Small intestine (tissue), 7 donors: ENCODE results near the gene B3GLCT. TPM values are rescaled to one million over a fixed set of nuclear protein-coding genes. Genes with fewer than 3 reads are reported as not detected.
"Not testable (repeated sequence)": the region's sequence is repeated elsewhere in the genome, so short reads cannot be mapped to it uniquely, and the experiment has no call there.

Experiments
- DNase-seq, 2 donors: peaks; one replicate each; pipeline versions ENCODE4 v3.0.0 to v3.0.0-alpha.2; 2013
- FAIRE-seq: peaks from 2 replicates; lab custom pipeline; 2012; peaks lifted over from hg19 to GRCh38; lab: Jason Lieb, UNC
- H3K27ac ChIP-seq, 3 donors: one replicate each; pipeline ENCODE4 v1.5.1; 2013; ENCODE audit warnings: low read length in 2 of 3, mild to moderate bottlenecking in 2 of 3, control low read depth in 1 of 3, inconsistent platforms in 1 of 3, low read depth in 1 of 3, moderate library complexity in 1 of 3
- H3K27me3 ChIP-seq, 3 donors: one replicate each; pipeline ENCODE4 v1.6.1; 2013; ENCODE audit warnings: low read length in 3 of 3, inconsistent platforms in 1 of 3; ENCODE audit not compliant: control insufficient read depth in 3 of 3, insufficient read depth in 3 of 3
- H3K36me3 ChIP-seq, 3 donors: one replicate each; pipeline ENCODE4 v1.6.1; 2013; ENCODE audit warnings: low read length in 3 of 3, inconsistent platforms in 1 of 3, low read depth in 1 of 3, mild to moderate bottlenecking in 1 of 3, moderate library complexity in 1 of 3; ENCODE audit not compliant: control insufficient read depth in 3 of 3, insufficient read depth in 2 of 3
- H3K4me1 ChIP-seq, 3 donors: one replicate each; pipeline ENCODE4 v1.6.1; 2013; ENCODE audit warnings: low read length in 2 of 3, inconsistent platforms in 1 of 3, low read depth in 1 of 3, mild to moderate bottlenecking in 1 of 3, moderate library complexity in 1 of 3; ENCODE audit not compliant: control insufficient read depth in 3 of 3, insufficient read depth in 2 of 3
- H3K4me3 ChIP-seq, 3 donors: one replicate each; pipeline ENCODE4 v1.5.1; 2013; ENCODE audit warnings: low read length in 3 of 3, control low read depth in 1 of 3, inconsistent platforms in 1 of 3, low read depth in 1 of 3, mild to moderate bottlenecking in 1 of 3, moderate library complexity in 1 of 3
- H3K9me3 ChIP-seq, 2 donors: one replicate each; pipeline ENCODE4 v1.6.1; 2013; ENCODE audit warnings: low read depth in 1 of 2, low read length in 1 of 2; ENCODE audit not compliant: control insufficient read depth in 2 of 2, insufficient read depth in 1 of 2
- WGBS, 3 donors: extraction: QIAGEN DNeasy Blood & Tissue Kit; methylation state at CpG; one replicate each; pipeline ENCODE4 v1.1.7; 2013; 5-methylcytosine and 5-hydroxymethylcytosine counted together
- polyA plus RNA-seq, 4 donors: library from polyadenylated mRNA; stranded (reverse) in 3 of 4; unstranded in 1 of 4; fragments of 200-250 nt in 3 of 4; fragments of 120-200 nt in 1 of 4; gene quantifications; one replicate each; pipeline versions ENCODE4 v1.2.1 to v1.2.3, GENCODE V29; 2013
- donor health status: healthy with polysubstance abuse.
- donor health status: control.
- donor health status: control.
- donor health status: Bipolar disorder and iron deficiency.
- donor health status: healthy.

The B3GLCT gene
- polyA plus RNA-seq, 4 donors: 1.6 to 6.1 (median 1.9) TPM

DNA sequence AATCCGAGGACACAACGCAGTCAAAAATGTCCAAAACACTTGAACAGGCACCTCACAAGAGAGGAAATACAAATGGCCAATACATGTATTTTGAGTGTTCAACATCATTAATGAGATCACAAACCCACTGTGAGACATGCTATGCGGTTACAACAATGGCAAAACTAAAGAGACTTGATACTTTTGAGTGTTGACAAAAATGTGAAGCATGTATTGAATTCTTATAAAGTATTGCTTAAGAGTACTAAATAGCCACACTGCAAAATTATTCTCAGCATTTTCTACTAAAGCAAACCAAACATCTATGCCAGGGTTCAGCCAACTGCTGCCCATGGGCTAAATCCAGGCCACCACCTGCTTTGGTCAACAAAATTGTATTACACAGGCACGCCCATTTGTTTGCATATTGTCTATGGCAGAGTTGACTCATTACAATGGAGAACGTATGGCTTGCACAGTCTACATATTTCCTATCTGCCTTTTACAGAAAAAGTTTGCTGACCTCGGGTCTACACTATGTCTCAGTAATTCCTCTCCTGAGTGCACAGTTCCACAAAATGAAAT lies 135.3 kb downstream of the B3GLCT start:
- H3K27me3 ChIP-seq: no peaks in the 10 kb centered on the region
- 76 to 84% (median 84%) methylated on average over 6 of the region's 6 CpGs for WGBS, 3 donors
- H3K4me1 ChIP-seq: no peaks in the 10 kb centered on the region
- FAIRE-seq (no peak), DNase-seq (peak in 1 of 2 donors; percentile 5)
- H3K36me3 ChIP-seq: no peaks in the 10 kb centered on the region
- H3K4me3 ChIP-seq: no peak overlapping the region
- no peaks in the 10 kb centered on the region for H3K9me3 ChIP-seq
- H3K27ac ChIP-seq: no peak overlapping the region

DNA sequence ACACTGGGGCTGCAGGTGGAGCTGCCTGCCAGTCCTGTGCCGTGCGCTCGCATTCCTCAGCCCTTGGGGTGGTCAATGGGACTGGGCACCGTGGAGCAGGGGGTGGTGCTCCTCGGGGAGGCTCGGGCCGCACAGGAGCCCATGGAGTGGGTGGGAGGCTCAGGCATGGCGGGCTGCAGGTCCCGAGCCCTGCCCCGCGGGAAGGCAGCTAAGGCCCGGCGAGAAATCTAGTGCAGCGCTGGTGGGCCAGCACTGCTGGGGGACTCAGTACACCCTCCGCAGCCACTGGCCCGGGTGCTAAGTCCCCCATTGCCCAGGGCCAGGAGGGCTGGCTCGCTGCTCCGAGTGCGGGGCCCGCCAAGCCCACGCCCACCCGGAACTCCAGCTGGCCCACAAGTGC lies 139.8 kb downstream of the B3GLCT start:
- not testable (repeated sequence) for H3K27me3 ChIP-seq, H3K9me3 ChIP-seq, FAIRE-seq, H3K36me3 ChIP-seq, H3K4me1 ChIP-seq, H3K27ac ChIP-seq, DNase-seq, H3K4me3 ChIP-seq
- 83 to 91% (median 86%) methylated on average over 8 to 22 of the region's 22 CpGs for WGBS, 3 donors

DNA sequence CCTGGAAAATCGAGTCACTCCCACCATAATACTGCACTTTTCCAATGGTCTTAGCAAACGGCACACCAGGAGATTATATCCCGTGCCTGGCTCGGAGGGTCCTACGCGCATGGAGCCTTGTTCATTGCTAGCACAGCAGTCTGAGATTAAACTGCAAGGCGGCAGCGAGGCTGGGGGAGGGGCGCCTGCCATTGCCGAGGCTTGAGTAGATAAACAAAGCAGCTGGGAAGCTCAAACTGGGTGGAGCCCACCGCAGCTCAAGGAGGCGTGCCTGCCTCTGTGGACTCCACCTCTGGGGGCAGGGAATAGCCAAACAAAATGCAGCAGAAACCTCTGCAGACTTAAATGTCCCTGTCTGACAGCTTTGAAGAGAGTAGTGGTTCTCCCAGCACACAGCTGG lies 141.1 kb downstream of the B3GLCT start:
- not testable (repeated sequence) for H3K27ac ChIP-seq, H3K9me3 ChIP-seq, H3K36me3 ChIP-seq, DNase-seq, H3K27me3 ChIP-seq, FAIRE-seq, H3K4me1 ChIP-seq, H3K4me3 ChIP-seq
- 80 to 85% (median 83%) methylated on average over 12 of the region's 12 CpGs for WGBS, 3 donors

- WGBS, 3 donors: 83 to 89% (median 87%) methylated on average over 2 of the region's 2 CpGs
- H3K4me3 ChIP-seq: no peak overlapping the region
- no peak for FAIRE-seq
Observed at GRCh38 chr13:31346891-31347290, 147.1 kb downstream of the B3GLCT start.

GRCh38 chr13:31349156-31349555 lies 149.4 kb downstream of the B3GLCT start:
- no peak overlapping the region for H3K27ac ChIP-seq
- FAIRE-seq: no peak
- peaks cover 0 to 9% (median 0%) of the 10 kb centered on the region in 3 donors for H3K27me3 ChIP-seq
- no peaks in the 10 kb centered on the region for H3K4me1 ChIP-seq
- H3K9me3 ChIP-seq: no peaks in the 10 kb centered on the region
- DNase-seq: no peak
- 75 to 87% (median 83%) methylated on average over 4 of the region's 4 CpGs for WGBS, 3 donors
- no peaks in the 10 kb centered on the region for H3K36me3 ChIP-seq
- H3K4me3 ChIP-seq: no peak overlapping the region

More at GRCh38 chr13:31346891-31347290, 147.1 kb downstream of the B3GLCT start:
- no peak for DNase-seq
- no peaks in the 10 kb centered on the region for H3K36me3 ChIP-seq
- H3K27me3 ChIP-seq: peaks cover 0 to 5% (median 0%) of the 10 kb centered on the region in 3 donors
- H3K27ac ChIP-seq: no peak overlapping the region
- H3K9me3 ChIP-seq: no peaks in the 10 kb centered on the region
- no peaks in the 10 kb centered on the region for H3K4me1 ChIP-seq

DNA sequence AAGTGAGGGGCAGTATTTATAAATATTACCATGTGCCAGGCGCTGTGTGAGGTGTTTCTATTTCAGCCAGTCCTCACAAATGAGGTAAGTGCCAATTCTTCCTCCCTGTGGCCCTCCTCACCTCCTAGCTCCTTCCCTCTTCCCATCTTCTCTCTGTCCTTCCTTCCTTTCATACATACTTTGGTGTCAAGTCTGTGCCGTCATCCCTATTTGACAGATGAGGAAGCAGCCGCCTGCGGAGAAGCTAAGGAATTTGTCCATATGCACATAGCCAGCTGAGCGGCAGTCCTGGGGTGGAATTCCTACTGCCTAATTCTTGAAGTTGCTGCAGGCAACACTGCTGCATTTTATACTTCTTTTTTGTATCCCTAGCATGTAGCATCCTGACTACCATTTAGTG lies 150.8 kb downstream of the B3GLCT start:
- no peak overlapping the region for H3K27ac ChIP-seq
- WGBS, 3 donors: 58 to 75% (median 73%) methylated on average over 5 of the region's 5 CpGs
- FAIRE-seq: no peak
- H3K4me1 ChIP-seq: no peaks in the 10 kb centered on the region
- peaks cover 0 to 9% (median 0%) of the 10 kb centered on the region in 3 donors for H3K27me3 ChIP-seq
- DNase-seq: no peak
- H3K9me3 ChIP-seq: peaks cover 0 to 7% of the 10 kb centered on the region in 2 donors
- H3K36me3 ChIP-seq: no peaks in the 10 kb centered on the region
- no peak overlapping the region for H3K4me3 ChIP-seq

- H3K27me3 ChIP-seq: peaks cover 0 to 9% (median 0%) of the 10 kb centered on the region in 3 donors
- H3K4me3 ChIP-seq: no peak overlapping the region
- FAIRE-seq: no peak
- no peaks in the 10 kb centered on the region for H3K4me1 ChIP-seq
- peaks cover 0 to 8% of the 10 kb centered on the region in 2 donors for H3K9me3 ChIP-seq
- WGBS, 3 donors: 58 to 69% (median 61%) methylated on average over 2 of the region's 2 CpGs
- H3K27ac ChIP-seq: no peak overlapping the region
- H3K36me3 ChIP-seq: no peaks in the 10 kb centered on the region
- no peak for DNase-seq
Observed at GRCh38 chr13:31351376-31351775, 151.6 kb downstream of the B3GLCT start.

- DNase-seq (no peak), FAIRE-seq (no peak)
- 32 to 42% (median 39%) methylated on average over 24 of the region's 24 CpGs for WGBS, 3 donors
- Histone ChIP-seq H3K4me3 (no peak overlapping the region), H3K4me1 (no peaks in the 10 kb centered on the region), H3K27me3 (peaks cover 0 to 9% (median 0%) of the 10 kb centered on the region in 3 donors), H3K36me3 (no peaks in the 10 kb centered on the region), H3K9me3 (peaks cover 0 to 10% of the 10 kb centered on the region in 2 donors), H3K27ac (no peak overlapping the region)
Observed at GRCh38 chr13:31352467-31352866, 152.7 kb downstream of the B3GLCT start.

DNA sequence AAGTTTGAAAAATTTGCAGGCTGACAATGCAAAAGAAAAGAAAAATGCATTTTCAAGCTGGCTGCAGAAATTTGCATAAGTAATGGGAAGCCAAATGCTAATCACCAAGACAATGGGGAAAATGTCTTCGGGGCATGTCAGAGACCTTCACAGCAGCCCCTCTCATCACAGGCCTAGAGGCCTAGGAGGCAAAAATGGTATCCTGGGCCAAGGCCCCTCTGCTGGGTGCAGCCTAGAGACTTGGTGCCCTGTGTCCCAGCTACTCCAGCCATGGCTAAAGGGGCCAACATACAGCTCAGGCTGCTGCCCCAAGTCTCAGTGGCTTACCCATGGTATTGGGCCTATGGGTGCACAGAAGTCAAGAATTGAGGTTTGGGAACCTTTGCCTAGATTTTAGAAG lies 155.2 kb downstream of the B3GLCT start:
- Histone ChIP-seq H3K4me3 (no peak overlapping the region), H3K27me3 (peaks cover 0 to 9% (median 0%) of the 10 kb centered on the region in 3 donors), H3K27ac (no peak overlapping the region), H3K9me3 (peaks cover 0 to 10% of the 10 kb centered on the region in 2 donors), H3K4me1 (no peaks in the 10 kb centered on the region), H3K36me3 (no peaks in the 10 kb centered on the region)
- DNase-seq: no peak
- WGBS, 3 donors: 76 to 98% (median 90%) methylated on average over 1 of the region's 1 CpG
- FAIRE-seq: no peak
